GDM1 (cell line): ENCODE data around the gene BCL7A.

Source experiments
- DNase-seq: peaks from one replicate; lab custom pipeline; 2025; lab: John Stamatoyannopoulos, UW

Gene BCL7A

DNA sequence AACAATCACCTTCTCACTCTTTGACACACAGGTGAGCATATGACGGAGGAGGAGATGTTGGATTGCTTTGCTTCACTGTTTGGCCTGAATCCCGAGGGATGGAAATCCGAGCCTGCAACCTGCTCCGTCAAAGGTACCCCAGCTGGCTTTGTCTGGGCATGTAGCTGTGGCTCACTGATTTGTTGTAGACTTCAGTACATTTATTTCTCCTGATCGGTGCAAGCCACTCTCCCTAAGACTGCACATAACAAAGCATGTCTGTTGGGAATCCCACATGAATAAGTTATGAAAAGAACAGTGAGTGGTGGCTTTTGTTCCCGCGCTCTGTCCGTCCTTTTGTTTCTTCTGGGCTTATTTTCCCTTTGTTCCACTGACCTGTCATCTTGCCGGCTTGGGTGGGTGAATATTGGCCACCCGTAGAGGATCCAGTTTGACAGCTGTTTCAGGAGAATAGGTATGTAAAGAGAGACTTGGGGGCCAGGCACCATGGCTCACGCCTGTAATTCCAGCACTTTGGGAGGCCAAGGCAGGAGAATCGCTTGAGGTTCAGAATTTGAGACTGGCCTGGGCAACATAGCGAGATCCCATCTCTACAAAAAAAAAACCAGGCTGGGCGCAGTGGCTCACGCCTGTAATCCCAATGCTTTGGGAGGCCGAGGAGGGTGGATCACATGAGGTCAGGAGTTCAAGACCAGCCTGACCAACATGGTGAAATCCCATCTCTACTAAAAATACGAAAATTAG lies 20.0 kb upstream of the BCL7A start:
- no peak for DNase-seq

DNA sequence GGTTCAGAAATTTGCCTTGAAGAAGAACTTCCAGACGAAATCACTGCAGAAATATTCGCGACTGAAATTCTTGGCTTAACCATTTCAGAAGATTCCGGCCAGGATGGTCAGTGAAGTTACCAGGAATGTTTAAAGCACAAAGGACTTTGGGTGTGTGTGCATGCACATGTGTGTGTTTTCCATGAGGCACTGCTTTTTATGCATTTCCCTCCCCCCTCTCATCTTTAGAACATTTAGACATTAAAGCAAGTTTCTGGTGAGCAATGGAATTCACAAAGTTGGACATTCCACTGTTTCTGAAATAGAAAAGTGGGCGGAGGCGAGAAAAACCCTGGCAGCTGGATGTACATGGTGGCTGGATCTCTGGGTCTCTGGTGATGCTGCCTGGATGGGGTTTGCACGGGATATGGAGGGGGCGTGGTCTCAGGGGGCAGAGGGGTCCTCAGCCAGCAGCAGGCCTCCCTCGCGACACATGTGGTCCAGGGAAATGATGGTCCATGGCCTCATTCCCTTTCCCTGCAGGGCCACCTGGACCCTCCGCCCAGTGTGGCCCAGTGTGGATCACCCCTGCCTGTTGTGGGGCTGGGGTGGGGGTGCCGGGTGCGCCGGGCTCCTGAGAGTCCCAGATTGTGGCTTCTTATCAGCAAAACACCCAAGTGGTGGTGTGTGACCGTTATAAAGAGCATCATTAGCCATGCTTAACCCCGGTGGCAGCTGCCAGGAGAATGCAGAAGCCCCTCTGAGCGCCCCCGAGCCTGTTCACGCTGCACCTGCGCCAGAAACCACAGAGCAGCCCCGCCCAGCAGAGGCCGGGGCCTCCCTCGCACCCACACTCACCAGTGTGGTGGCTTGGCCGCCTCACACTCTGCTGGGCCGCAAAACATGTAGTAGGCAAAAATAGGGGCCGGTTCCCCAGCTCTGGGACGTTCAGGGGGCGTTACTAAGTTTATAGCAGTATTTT lies 17.8 kb upstream of the BCL7A start:
- no peak for DNase-seq

DNA sequence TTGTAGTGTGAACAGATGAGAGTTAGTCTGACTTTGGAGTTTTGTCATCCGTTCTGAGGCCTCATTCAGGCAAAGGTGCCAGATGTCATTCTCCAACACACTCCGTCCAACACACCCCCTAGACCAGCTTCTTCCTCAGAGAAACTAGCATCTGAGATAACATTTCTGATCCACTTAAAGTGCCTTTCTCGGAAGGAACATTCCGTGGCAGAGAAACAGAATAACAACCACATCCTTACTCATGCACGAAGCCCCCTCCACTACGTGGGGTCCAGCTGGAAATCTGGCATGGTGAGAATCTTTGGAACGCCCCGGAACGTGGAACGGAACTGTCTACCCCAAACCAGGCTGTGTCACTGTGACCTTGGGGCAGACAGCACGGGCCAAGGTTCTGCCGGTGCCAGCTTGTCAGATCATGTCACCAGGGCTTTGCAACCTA lies 17.0 kb upstream of the BCL7A start:
- DNase-seq, result no peak

DNA sequence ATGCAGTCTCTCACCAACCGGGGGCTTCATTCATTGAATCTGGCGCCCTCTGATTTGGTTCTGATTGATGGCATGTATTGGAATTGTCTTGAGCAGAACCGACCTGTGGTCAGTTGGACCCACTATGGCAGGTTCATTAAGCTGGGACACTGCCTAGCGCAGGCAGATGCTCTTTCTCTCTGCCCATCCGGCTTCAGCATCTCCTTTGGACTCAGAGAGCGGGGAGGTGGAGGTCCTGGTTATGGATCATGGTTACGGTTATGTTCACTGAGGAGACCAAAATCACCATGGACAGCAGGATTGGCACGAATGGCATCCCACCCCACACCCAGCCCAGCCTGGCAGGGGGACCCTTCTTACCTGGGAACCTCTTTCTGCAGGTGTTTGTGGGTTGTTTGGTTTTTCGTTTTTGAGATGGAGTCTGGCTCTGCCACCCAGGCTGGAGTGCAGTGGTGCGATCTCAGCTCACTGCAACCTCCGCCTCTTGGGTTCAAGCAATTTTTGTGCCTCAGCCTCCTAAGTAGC lies 16.4 kb upstream of the BCL7A start:
- DNase-seq, result no peak

DNA sequence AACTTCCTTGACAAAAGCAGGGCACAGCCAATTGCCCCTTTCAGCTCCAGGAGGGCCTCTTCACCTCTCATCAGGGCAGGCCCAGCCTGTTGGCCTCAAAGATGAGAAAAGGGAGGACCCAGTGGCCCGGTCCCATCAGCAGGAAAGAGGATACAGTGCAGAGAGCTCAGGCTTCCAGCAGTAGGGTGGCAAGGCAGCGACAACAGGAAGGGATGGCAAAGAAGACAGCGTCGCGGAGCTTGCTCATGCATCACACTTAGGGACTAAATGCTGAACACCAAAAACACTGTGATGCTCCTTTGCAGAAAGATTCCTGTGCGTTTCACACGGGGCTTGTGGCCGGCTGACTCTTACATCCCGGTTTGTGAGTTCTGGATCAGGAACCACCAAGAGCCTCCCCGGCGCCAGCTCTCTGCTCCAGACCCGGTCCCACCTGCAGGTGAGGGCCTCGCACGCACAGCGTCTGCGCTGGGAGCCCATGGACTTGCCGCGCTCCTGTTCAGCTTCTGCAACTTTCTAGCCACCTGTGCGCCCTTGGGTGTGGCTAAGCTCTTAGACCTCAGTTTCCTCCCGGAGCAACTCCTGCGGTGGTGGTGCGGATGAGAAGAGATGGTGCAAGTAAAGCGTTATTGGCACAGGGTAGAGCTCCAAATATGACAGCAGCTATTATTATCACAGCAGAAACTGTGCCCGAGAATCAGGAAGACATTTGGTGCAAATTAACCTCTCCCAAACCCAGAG lies 15.3 kb upstream of the BCL7A start:
- no peak for DNase-seq

DNA sequence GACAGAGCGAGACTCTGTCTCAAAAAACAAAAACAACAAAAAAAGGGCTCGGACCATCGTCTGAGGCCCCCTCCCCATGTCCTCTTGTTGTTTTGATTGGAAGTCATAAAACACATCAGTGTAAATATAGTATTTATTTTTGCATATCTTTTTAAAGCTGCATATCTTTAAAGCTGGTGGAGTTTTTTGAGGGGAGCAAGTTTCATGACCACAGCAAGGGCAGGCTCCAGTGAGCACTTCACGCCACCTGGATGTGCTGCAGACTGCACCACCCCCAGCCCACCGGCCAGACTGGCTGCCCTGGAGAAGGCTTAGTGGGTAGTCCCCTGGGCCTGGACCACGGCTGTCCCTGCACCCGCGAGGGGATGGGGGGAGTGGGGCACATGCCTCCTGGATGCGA lies 11.9 kb upstream of the BCL7A start:
- no peak for DNase-seq

DNA sequence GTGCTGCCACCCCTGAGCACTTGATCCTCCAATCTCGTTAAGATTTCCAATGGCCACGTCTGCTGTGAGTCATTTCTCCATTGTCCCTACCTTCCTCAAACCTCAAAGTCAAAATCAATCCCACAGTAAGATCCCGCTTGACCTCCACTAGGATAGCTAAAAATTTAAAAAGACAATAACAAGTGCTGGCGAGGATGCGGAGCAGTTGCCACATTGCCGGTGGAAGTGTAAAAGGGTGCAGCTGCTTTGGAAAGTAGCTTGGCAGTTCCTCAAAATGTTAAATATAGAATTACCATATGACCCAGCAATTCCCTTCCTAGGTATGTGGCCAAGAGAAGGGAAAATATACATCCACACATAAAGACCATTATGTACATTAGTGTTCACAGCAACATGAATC lies 9.5 kb upstream of the BCL7A start:
- DNase-seq, result no peak

DNA sequence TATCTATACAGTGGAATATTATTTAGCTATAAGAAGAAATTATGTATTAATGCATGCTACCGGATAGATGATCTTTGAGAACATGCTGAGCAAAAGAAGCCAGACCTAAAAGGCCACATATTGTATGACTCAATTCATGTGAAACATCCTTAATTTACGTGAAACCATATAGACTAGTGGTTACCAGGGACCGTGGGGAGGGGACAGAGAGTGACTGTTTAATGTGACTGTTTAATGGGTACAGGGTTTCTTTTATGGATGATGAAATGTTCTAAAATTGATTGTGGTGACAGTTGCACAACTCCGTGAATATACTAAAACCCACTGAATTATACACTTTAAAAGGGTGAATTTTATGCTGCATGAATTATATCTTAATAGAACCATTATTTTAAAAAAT lies 8.5 kb upstream of the BCL7A start:
- no peak for DNase-seq

DNA sequence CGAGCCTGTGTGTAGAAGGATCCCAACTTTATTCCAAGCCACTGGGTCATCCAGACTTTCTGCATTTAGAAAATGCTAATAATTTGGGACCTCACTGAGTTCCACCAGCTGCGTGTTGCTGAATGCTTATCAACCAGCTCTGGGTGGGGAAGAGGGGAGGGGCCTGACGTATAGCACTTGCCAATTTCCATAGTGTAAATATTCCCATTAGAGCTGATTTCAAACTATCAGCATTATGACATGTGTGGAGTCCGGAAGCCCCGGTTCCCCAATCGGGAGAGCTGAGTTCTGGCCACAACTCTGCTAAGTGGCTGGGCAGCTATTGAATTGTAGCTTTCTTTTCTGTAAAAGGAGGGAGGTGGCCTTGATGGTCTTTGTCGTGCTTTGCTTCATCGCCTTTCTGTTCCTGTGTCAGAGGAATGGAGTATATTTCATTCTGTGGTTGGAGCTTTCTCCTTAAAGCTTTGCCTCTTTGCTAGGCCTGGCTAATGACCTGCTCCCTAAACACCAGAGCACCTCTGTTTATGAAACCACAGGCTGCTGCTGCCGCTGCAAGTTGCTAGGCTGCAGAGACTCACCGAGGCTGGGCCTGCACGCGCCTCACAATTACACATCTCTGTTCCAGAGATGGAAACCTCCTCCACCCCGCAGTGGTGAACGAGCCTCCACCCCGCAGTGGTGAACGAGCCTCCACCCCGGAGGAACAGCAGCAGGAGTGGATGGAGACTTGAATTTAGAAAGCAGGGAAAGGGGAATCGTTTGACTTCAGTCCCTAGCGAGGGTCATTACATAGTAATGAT lies 7.7 kb upstream of the BCL7A start:
- DNase-seq, result no peak

DNA sequence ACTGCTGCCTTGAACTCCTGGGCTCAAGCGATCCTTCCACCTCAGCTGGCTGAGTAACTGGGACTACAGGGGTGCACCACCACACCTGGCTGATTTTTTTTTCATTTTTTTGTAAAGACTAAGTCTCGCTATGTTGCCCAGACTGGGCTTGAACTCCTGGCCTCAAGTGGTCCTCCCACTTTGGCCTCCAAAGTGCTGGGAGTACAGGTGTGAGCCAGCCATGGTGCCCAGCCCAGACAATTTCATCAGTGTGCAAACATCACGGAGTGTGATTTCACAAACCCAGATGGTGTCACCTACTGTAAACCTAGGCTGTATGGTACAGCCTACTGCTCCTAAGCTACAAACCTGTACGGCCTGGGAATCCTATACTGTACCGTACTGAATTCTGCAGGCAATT lies 6.9 kb upstream of the BCL7A start:
- no peak for DNase-seq

DNA sequence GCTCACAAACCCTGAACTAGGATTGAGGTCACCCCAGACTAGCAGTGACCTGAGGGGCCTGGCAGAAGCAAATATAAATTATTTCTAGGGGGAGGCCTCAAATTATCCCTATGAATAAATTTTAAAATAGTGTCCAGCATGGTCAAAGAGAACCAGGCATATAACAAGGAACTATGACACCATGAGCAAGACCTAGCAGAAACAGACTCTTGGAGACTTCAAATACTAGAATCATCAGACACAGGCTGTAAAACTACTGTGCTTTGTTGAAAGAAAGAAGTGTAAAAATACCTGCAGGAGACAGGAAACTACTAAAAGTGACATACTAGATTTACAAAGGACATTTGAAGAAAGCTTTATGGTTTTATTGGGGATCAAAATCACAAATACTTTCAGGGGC lies 3.2 kb upstream of the BCL7A start:
- DNase-seq, result no peak

DNA sequence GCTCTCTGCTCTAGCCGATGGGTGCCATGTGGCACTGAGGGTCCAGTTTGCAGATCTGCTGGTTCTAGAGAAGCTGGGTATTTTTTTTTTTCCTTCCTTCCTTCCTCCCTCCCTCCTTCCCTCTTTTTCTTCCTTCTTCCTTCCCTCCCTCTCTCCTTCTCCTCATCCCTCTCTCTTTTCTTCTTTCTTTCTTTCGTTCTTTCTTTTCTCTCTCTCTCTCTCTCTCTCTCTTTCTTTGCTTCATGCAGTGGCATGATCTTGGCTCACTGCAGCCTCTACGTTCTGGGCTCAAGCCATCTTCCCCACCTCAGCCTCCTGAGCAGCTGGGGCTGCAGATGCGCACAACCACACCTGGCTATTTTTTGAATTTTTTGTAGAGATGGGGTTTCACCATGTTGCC lies 2.7 kb upstream of the BCL7A start:
- DNase-seq, result no peak

DNA sequence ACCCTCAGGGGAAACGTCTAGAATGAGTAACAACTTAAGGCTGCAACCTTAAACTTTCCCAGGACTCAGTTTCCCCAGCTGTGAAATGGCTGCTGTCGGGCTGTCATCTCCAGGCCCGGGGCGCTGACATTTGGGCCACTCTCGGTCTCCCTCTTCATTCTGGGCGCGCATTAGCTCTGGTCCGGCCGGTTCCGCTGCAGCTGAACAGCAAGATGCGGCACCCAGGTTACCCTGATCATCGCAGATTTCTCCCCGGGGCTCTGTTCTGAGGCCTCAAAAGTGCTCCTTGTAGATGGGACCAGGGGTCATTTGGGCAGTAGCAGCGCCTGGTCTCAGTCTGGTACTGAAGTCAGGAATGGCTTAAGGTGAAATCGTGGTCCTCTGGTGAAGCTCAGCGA lies 890 bp upstream of the BCL7A start:
- no peak for DNase-seq

DNA sequence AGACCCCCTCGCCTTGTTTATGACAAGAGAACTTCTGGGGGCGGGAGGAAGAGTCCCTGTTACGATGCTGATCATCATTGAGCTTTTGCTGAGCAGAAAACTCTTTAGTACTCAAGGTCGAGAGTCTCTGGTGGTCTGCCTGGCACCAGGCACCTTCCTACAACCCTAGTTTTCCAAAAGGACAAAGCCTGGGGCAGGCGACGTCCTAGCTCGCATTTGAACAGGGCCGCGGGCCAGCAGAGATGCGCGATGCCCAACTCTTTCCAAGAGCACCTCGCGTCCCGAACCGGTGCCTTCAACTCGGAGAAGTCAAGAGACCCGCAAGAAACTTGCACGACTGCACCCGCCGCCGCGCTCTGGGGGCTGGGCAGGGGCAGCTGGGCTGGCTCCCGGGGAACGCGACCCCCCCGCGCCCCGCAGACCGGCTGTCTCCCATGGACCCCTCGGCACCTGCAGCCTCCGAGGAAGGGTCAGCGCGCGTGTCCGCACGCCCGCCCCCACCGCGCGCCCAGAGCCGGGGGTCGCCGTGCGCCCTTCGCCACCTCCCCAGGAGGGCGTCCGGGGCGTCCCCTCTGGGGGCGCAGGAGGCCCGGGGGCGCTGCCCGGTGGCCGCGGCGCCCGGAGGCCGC lies 377 bp upstream of the BCL7A start:
- no peak for DNase-seq

DNA sequence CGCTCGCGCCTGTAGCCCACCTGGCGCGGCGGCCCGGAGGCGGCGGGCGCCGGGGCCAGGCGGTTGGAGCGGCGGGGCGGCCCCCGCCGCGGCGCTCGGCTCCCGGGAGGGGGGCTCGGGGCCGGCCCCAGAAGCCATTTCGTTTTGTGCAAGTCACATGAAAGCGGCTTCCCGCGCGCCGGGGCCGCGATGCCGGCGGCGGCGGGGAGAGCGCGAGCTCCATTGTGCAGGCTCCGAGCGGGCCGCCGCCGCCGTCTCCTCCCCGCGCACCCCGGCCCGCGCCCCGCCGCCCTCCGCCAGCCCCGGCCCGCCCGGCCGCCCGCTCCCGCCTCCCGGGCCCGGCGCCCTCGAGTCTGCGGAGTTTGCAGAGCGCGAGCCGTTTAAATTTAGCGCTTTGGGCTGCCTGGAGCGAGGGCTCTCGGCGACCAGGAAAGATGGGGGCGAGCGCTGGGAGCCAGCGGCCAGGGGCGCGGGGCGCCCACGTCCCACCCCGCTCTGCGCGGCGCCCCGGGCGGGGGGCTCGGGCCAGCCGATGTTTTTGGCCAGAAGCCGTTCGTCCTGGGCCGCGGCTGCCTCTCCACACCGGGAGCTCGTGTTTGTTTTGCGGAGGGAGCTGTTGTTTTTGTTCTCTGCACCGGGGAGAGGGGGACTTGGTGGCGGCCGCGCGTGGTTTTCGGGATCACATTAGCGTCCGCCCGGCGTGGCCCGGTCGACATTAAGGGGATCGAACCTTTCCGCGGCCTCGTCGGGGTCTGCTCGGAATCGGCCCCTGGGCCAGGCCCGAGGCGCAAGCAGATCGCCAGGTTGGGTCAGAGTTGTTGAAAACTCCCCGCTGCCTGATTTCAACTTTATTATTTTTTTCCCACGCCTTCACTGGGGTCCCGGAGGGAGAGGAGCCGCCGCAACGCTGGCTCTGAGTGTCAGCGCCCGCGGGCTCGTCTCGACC lies 982 bp downstream of the BCL7A start:
- no peak for DNase-seq

DNA sequence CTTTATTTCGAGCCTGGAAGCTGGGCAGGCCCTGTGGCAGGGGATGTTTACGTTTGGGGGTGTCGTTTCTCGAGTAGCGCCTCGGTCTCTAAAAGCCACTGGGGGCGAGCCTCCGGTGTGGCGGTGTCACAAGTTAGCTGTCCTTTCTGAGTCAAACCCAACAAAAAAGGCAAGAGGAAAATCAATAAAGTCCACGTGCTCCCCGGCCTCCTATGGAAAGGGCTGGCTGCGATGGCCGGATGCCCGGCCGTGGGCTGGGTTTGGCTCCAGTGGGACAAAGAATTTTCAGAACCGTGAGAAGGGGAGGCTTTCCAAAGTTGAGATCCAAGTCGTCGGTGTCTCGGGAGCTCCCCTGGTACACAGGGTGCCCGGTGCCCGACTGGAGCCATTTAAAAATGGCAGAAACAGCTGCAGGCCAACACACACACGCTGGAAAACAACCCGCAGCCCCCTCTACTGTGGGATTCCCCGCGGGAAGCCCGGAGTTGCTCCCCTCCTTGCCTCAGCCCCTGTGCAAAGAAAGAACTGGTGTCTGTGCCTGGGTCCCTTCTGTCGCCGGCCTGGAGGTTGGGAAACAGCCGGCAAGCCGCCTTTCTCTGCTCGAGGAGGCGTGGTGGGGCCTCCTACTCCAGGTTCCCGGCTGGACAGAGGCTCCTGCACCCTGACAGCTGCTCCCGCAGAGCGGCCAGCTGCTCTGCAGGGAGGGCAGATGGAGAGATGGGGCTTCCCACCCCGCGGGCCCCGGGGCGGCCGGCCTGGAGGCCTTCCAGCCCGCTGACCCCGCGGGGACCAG lies 1.9 kb downstream of the BCL7A start:
- no peak for DNase-seq

DNA sequence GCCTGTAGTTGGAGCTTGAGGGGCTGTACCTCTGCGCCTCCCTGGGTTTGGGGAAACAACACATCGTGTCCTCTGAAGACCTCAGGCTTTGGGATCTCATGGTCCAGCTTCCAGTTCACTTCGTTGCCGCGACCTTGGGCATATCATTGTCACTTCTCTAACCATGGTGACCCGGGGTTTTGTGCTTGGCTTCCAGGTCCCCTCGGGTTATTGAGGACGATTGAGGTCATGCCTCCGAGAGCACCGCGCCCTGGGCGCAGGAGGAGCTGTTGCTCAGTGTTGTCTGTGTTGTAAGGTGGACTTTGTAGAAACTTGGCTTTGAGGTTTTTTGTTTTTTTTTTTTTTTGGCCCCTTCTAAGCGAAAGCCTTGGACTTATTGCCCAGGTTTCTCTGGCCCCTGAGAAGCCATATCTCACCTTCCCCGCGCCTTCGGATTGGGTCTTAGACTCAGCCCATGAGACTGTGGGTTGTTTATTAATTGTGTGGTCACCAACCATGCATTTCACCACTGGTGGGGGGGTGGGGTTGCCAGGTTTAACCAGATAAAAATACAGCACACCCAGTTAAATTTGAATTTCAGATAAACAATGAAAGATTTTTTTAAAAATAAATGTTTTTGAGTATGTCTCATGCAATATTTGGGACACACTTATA lies 2.6 kb downstream of the BCL7A start:
- no peak for DNase-seq

DNA sequence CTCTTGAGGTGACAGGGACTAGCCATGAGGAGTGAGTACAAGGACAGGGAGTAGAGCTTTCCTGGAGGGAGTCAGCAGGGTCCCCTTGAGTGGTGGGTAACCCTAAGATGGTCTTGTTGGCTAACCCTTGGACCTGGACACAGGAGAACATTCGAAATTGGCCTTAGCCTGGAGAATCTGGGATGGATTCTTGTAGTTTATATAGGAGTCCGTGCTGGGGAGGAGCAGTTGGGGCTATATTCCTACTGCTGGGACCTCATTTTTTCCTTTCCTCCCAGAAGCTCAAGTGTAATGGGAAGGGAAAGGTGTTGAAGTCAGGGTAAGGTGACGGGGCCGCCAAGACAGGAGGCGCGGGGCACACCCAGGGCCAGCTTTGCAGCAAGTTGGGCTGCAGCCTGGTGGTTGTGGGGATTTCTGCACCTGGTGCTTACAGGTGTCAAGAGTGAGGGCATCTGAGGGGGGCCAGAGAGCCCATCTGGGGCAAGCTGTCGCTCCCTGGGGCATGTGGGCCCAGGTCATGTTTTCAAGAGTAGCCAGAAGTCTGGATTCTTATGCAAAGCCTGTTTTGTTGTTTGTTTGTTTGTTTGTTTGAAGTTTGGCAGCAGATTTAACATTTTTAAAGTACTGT lies 5.1 kb downstream of the BCL7A start:
- no peak for DNase-seq
